ENCODE measurements around the gene RAB3D.

- no peak for TF ChIP-seq CTCF (conservative IDR thresholded peaks at IDR 0.05 in 1 of 2, IDR thresholded peaks at IDR 0.05 in 1 of 2; ENCODE audit: low read depth in 1 of 2, low read length in 2 of 2)
- no peak for TF ChIP-seq EZH2 (IDR thresholded peaks at IDR 0.05; ENCODE audit: low read length, missing control alignments)
These were observed 47.5 kb downstream of the RAB3D start for GRCh38 chr19:11291991-11292390.
